Measurements from ENCODE around the gene SYCE3.

Gene SYCE3

DNA sequence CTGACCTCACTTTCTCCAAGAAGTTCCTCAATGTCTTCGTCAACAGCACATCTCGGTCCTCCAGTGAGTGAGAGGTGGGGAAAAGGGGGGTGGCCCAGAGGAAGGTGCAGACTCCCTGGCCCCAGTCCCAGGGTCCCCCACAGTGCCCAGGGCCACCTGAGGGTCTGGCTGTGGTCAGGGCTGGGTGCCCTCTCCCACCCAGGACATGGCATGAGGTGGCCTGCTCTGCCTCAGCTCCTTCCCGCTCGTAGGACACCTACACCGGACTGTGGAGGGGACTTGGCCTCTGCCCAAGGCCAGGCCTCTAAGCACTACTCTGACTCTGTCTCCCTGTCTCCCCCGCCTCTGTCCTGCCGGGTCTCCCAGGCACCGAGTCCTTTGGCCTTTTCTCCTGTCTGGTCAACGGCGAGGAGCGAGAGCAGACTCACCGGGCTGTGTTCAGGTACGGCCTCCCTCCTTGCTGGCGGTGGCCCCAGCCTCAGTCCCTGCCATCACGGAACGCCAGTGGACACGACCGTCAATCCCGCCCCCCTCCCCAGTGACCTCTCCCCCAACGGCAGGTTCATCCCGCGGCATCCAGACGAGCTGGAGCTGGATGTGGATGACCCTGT is 42.4 kb upstream of the SYCE3 start:
- Histone ChIP-seq H3K9ac (ENCODE audit: low read length) (no peak overlapping the region), H2AK5ac (ENCODE audit: low read length) (no peak overlapping the region), H2AFZ (ENCODE audit: insufficient read depth, low read length, poor library complexity) (no peak overlapping the region), H3K79me2 (ENCODE audit: control insufficient read depth, insufficient read depth, low read length, poor library complexity) (no peaks in the 10 kb centered on the region), H3K14ac (ENCODE audit: low read length) (no peak overlapping the region), H3K27me3 (ENCODE audit: insufficient read depth, low read length) (peaks cover 16% of the 10 kb centered on the region), H3K4me2 (ENCODE audit: low read length) (no peak overlapping the region), H3K23ac (ENCODE audit: low read length) (no peak overlapping the region), H3K4me1 (ENCODE audit: control insufficient read depth in 1 of 2, insufficient read depth in 2 of 2, low read length in 2 of 2) (peaks cover 3 to 4% of the 10 kb centered on the region in 2 experiments), H3K27ac (ENCODE audit: low read depth, low read length) (no peak overlapping the region), H4K12ac (ENCODE audit: low read depth, low read length) (no peak overlapping the region), H2BK5ac (ENCODE audit: low read depth, low read length, poor library complexity) (no peak overlapping the region), H3K36me3 (ENCODE audit: control insufficient read depth in 1 of 2, insufficient read depth in 2 of 2, low read length in 2 of 2) (no peaks in the 10 kb centered on the region), H3K4ac (ENCODE audit: low read depth, low read length) (no peak overlapping the region), H2BK120ac (ENCODE audit: insufficient read depth, low read length, poor library complexity) (no peak overlapping the region), H4K8ac (ENCODE audit: low read depth, low read length) (no peak overlapping the region), H3K18ac (ENCODE audit: low read length) (no peak overlapping the region), H3K9me3 (ENCODE audit: insufficient read depth, low read depth, low read length) (peaks cover 1% of the 10 kb centered on the region), H3K79me1 (ENCODE audit: low read length) (no peaks in the 10 kb centered on the region), H2BK12ac (ENCODE audit: low read length) (no peak overlapping the region), H4K91ac (ENCODE audit: low read depth, low read length) (no peak overlapping the region), H3K4me3 (ENCODE audit: low read depth, low read length) (no peak overlapping the region)
- DNase-seq, result no peak
- no CpG with 5 or more reads among the region's 23 CpGs for WGBS (ENCODE audit: extremely low coverage, insufficient coverage, insufficient read length)

DNA sequence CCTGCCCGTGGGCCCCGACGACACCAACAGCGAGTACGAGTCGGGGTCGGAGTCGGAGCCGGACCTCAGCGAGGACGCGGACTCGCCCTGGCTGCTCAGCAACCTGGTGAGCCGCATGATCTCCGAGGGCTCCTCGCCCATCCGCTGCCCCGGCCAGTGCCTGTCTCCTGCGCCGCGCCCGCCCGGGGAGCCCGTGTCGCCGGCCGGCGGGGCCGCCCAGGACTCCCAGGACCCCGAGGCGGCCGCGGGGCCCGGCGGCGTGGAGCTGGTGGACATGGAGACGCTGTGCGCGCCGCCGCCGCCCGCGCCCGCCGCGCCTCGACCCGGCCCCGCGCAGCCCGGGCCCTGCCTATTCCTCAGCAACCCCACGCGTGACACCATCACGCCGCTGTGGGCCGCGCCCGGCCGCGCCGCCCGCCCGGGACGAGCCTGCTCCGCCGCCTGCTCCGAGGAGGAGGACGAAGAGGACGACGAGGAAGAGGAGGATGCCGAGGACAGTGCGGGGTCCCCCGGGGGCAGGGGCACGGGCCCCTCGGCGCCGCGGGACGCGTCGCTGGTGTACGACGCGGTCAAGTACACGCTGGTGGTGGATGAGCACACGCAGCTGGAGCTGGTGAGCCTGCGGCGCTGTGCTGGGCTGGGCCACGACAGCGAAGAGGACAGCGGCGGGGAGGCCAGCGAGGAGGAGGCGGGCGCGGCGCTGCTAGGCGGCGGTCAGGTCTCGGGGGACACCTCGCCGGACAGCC is 41.7 kb upstream of the SYCE3 start:
- H2AFZ ChIP-seq (ENCODE audit: insufficient read depth, low read length, poor library complexity), result no peak overlapping the region
- no peak overlapping the region for H3K23ac ChIP-seq (ENCODE audit: low read length)
- no peak overlapping the region for H4K12ac ChIP-seq (ENCODE audit: low read depth, low read length)
- peaks cover 1% of the 10 kb centered on the region for H3K9me3 ChIP-seq (ENCODE audit: insufficient read depth, low read depth, low read length)
- H3K27me3 ChIP-seq (ENCODE audit: insufficient read depth, low read length), result peaks cover 19% of the 10 kb centered on the region
- no peak overlapping the region for H2BK12ac ChIP-seq (ENCODE audit: low read length)
- H3K79me1 ChIP-seq (ENCODE audit: low read length), result no peaks in the 10 kb centered on the region
- no peak overlapping the region for H4K8ac ChIP-seq (ENCODE audit: low read depth, low read length)
- no peak overlapping the region for H3K14ac ChIP-seq (ENCODE audit: low read length)
- DNase-seq, result no peak
- WGBS (ENCODE audit: extremely low coverage, insufficient coverage, insufficient read length), result no CpG with 5 or more reads among the region's 103 CpGs
- no peak overlapping the region for H3K4ac ChIP-seq (ENCODE audit: low read depth, low read length)
- H3K4me3 ChIP-seq (ENCODE audit: low read depth, low read length), result no peak overlapping the region
- no peak overlapping the region for H3K18ac ChIP-seq (ENCODE audit: low read length)
- H4K91ac ChIP-seq (ENCODE audit: low read depth, low read length), result no peak overlapping the region
- H3K79me2 ChIP-seq (ENCODE audit: control insufficient read depth, insufficient read depth, low read length, poor library complexity), result no peaks in the 10 kb centered on the region
- H2AK5ac ChIP-seq (ENCODE audit: low read length), result no peak overlapping the region
- no peak overlapping the region for H3K27ac ChIP-seq (ENCODE audit: low read depth, low read length)
- no peak overlapping the region for H2BK120ac ChIP-seq (ENCODE audit: insufficient read depth, low read length, poor library complexity)
- no peak overlapping the region for H3K9ac ChIP-seq (ENCODE audit: low read length)
- H3K4me1 ChIP-seq (ENCODE audit: control insufficient read depth in 1 of 2, insufficient read depth in 2 of 2, low read length in 2 of 2), result peaks cover 3 to 4% of the 10 kb centered on the region in 2 experiments
- H3K4me2 ChIP-seq (ENCODE audit: low read length), result no peak overlapping the region
- H3K36me3 ChIP-seq (ENCODE audit: control insufficient read depth in 1 of 2, insufficient read depth in 2 of 2, low read length in 2 of 2), result no peaks in the 10 kb centered on the region
- no peak overlapping the region for H2BK5ac ChIP-seq (ENCODE audit: low read depth, low read length, poor library complexity)

DNA sequence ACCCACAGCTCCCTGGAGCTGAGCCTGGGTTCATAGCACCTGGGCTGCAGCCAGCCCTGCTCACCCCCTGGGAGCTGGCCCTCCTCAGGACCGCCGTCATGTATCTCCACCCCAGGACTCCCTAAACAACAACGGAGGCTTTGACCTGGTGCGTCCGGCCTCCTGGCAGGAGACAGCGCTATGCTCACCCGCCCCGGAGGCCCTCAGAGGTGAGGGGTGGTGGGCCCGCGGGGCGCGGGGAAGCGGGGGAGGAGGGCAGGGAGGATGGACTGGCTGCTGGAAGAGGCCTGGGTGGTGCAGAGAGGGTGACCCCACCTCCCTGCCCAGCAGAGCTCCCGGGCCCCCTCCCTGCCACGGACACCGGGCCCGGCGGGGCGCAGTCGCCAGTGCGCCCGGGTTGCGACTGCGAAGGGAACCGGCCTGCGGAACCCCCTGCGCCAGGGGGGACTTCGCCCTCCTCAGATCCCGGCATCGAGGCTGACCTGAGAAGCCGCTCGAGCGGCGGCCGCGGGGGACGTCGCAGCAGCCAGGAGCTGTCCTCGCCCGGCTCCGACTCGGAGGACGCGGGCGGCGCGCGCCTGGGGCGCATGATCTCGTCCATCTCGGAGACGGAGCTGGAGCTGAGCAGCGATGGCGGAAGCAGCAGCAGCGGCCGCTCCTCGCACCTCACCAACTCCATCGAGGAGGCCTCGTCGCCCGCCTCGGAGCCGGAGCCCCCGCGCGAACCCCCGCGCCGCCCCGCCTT is 41.0 kb upstream of the SYCE3 start:
- Histone ChIP-seq H3K27ac (ENCODE audit: low read depth, low read length) (no peak overlapping the region), H3K4me2 (ENCODE audit: low read length) (no peak overlapping the region), H3K79me2 (ENCODE audit: control insufficient read depth, insufficient read depth, low read length, poor library complexity) (no peaks in the 10 kb centered on the region), H2BK120ac (ENCODE audit: insufficient read depth, low read length, poor library complexity) (no peak overlapping the region), H2AFZ (ENCODE audit: insufficient read depth, low read length, poor library complexity) (no peak overlapping the region), H2AK5ac (ENCODE audit: low read length) (no peak overlapping the region), H4K12ac (ENCODE audit: low read depth, low read length) (no peak overlapping the region), H3K36me3 (ENCODE audit: control insufficient read depth in 1 of 2, insufficient read depth in 2 of 2, low read length in 2 of 2) (no peaks in the 10 kb centered on the region), H3K4me3 (ENCODE audit: low read depth, low read length) (no peak overlapping the region), H2BK5ac (ENCODE audit: low read depth, low read length, poor library complexity) (no peak overlapping the region), H3K14ac (ENCODE audit: low read length) (no peak overlapping the region), H3K23ac (ENCODE audit: low read length) (no peak overlapping the region), H3K18ac (ENCODE audit: low read length) (no peak overlapping the region), H3K4ac (ENCODE audit: low read depth, low read length) (no peak overlapping the region), H3K9ac (ENCODE audit: low read length) (no peak overlapping the region), H3K79me1 (ENCODE audit: low read length) (no peaks in the 10 kb centered on the region), H4K91ac (ENCODE audit: low read depth, low read length) (no peak overlapping the region), H3K4me1 (ENCODE audit: control insufficient read depth in 1 of 2, insufficient read depth in 2 of 2, low read length in 2 of 2) (peaks cover 3 to 4% of the 10 kb centered on the region in 2 experiments), H3K27me3 (ENCODE audit: insufficient read depth, low read length) (peaks cover 19% of the 10 kb centered on the region), H4K8ac (ENCODE audit: low read depth, low read length) (no peak overlapping the region), H2BK12ac (ENCODE audit: low read length) (no peak overlapping the region), H3K9me3 (ENCODE audit: insufficient read depth, low read depth, low read length) (peaks cover 1% of the 10 kb centered on the region)
- no CpG with 5 or more reads among the region's 70 CpGs for WGBS (ENCODE audit: extremely low coverage, insufficient coverage, insufficient read length)
- DNase-seq, result no peak

- Histone ChIP-seq H2AK5ac (ENCODE audit: low read length) (no peak overlapping the region), H3K9me3 (ENCODE audit: insufficient read depth, low read depth, low read length) (peaks cover 1% of the 10 kb centered on the region), H3K18ac (ENCODE audit: low read length) (no peak overlapping the region), H3K14ac (ENCODE audit: low read length) (no peak overlapping the region), H3K27me3 (ENCODE audit: insufficient read depth, low read length) (peaks cover 19% of the 10 kb centered on the region), H3K27ac (ENCODE audit: low read depth, low read length) (no peak overlapping the region), H2AFZ (ENCODE audit: insufficient read depth, low read length, poor library complexity) (no peak overlapping the region), H4K91ac (ENCODE audit: low read depth, low read length) (no peak overlapping the region), H2BK12ac (ENCODE audit: low read length) (no peak overlapping the region), H3K36me3 (ENCODE audit: control insufficient read depth in 1 of 2, insufficient read depth in 2 of 2, low read length in 2 of 2) (no peaks in the 10 kb centered on the region), H3K23ac (ENCODE audit: low read length) (no peak overlapping the region), H3K79me2 (ENCODE audit: control insufficient read depth, insufficient read depth, low read length, poor library complexity) (no peaks in the 10 kb centered on the region), H3K4ac (ENCODE audit: low read depth, low read length) (no peak overlapping the region), H3K4me1 (ENCODE audit: control insufficient read depth in 1 of 2, insufficient read depth in 2 of 2, low read length in 2 of 2) (peaks cover 3 to 4% of the 10 kb centered on the region in 2 experiments), H2BK120ac (ENCODE audit: insufficient read depth, low read length, poor library complexity) (no peak overlapping the region), H4K8ac (ENCODE audit: low read depth, low read length) (no peak overlapping the region), H3K79me1 (ENCODE audit: low read length) (no peaks in the 10 kb centered on the region), H4K12ac (ENCODE audit: low read depth, low read length) (no peak overlapping the region), H3K9ac (ENCODE audit: low read length) (no peak overlapping the region), H3K4me3 (ENCODE audit: low read depth, low read length) (no peak overlapping the region), H2BK5ac (ENCODE audit: low read depth, low read length, poor library complexity) (no peak overlapping the region), H3K4me2 (ENCODE audit: low read length) (no peak overlapping the region)
- WGBS (ENCODE audit: extremely low coverage, insufficient coverage, insufficient read length), result no CpG with 5 or more reads among the region's 2 CpGs
- DNase-seq, result no peak
Measured at GRCh38 chr22:50602338-50602700, 39.6 kb upstream of the SYCE3 start.

All from trophoblast cell (in vitro differentiated cells and primary cell).